Sigmoid colon (tissue), 7 donors: ENCODE data around the gene CD99L2. TPM values are rescaled to one million over a fixed set of nuclear protein-coding genes. Genes with fewer than 3 reads are reported as not detected.

Source experiments
- DNase-seq: peaks from one replicate; pipeline ENCODE4 v3.0.0-alpha.2; 2019
- H3K27ac ChIP-seq, 4 donors: fragments of 200-600 bp; sonication (generic); one replicate each; pipeline ENCODE4 v1.5.1; 2016 to 2019; ENCODE audit warnings: mild to moderate bottlenecking in 1 of 4
- H3K27me3 ChIP-seq, 3 donors: fragments of 200-600 bp; sonication (generic); one replicate each; pipeline ENCODE4 v1.5.1; 2019; ENCODE audit warnings: mild to moderate bottlenecking in 1 of 3
- H3K36me3 ChIP-seq, 4 donors: fragments of 200-600 bp; sonication (generic); one replicate each; pipeline ENCODE4 v1.5.1; 2016 to 2019
- H3K4me1 ChIP-seq, 4 donors: fragments of 200-600 bp; sonication (generic); one replicate each; pipeline ENCODE4 v1.5.1; 2017 to 2019
- H3K4me3 ChIP-seq, 4 donors: fragments of 200-600 bp; sonication (generic); one replicate each; pipeline ENCODE4 v1.5.1; 2017 to 2019; ENCODE audit warnings: mild to moderate bottlenecking in 2 of 4, moderate library complexity in 1 of 4
- H3K9me3 ChIP-seq, 4 donors: fragments of 200-600 bp in 3 of 4; sonication (generic) in 3 of 4; one replicate each; pipeline versions ENCODE4 v1.5.1 to v1.6.1; 2013 to 2019
- EP300 ChIP-seq, 4 donors: sonication (generic); formaldehyde crosslinking; IDR thresholded peaks; one replicate each; pipeline ENCODE4 v1.6.1; 2017; ENCODE audit warnings: antibody characterized with exemption in 4 of 4
- POLR2A ChIP-seq, 2 donors: fragments of 450-650 bp; IDR thresholded peaks; one replicate each; pipeline ENCODE4 v1.6.1; 2016; ENCODE audit warnings: antibody characterized with exemption in 2 of 2, mild to moderate bottlenecking in 2 of 2, moderate library complexity in 2 of 2
- POLR2AphosphoS5 ChIP-seq, 4 donors: sonication (generic); formaldehyde crosslinking; IDR thresholded peaks; one replicate each; pipeline ENCODE4 v1.6.1; 2017; ENCODE audit warnings: antibody characterized with exemption in 4 of 4
- WGBS, 2 donors: extraction: QIAGEN DNeasy Blood & Tissue Kit; methylation state at CpG; one replicate each; pipeline ENCODE4 v1.1.7; 2013; 5-methylcytosine and 5-hydroxymethylcytosine counted together
- intact Hi-C: fragments of 100-400 bp; cut with DNase I; formaldehyde crosslinking; loops from one replicate; pipeline ENCODE4 v1.15.1; 2023
- polyA plus RNA-seq, 3 donors: library from polyadenylated mRNA; stranded (reverse); fragments of 200-250 nt; gene quantifications; one replicate each; pipeline ENCODE4 v1.2.3, GENCODE V29; 2013
- total RNA-seq, 4 donors: library from RNA; depleted of rRNA; stranded (reverse); fragments of >200 nt; gene quantifications; one replicate each; pipeline ENCODE4 v1.1.0, GENCODE V29; 2016
- TF ChIP-seq, protein P1 (sequence below), 4 experiments: fragments of 450-650 bp in 3 of 4; fragments of 200-600 bp in 1 of 4; IDR thresholded peaks; one replicate each; pipeline ENCODE4 v1.5.1; 2016 to 2019; ENCODE audit warnings: antibody characterized with exemption in 4 of 4, mild to moderate bottlenecking in 3 of 4, moderate library complexity in 2 of 4
- donor health status: healthy with polysubstance abuse.
- donor health status: Bipolar disorder and iron deficiency.
- donor health status: healthy.

The CD99L2 gene
- total and polyA plus RNA-seq, 7 donors, result 4.8 to 62.6 (median 55.8) TPM

DNA sequence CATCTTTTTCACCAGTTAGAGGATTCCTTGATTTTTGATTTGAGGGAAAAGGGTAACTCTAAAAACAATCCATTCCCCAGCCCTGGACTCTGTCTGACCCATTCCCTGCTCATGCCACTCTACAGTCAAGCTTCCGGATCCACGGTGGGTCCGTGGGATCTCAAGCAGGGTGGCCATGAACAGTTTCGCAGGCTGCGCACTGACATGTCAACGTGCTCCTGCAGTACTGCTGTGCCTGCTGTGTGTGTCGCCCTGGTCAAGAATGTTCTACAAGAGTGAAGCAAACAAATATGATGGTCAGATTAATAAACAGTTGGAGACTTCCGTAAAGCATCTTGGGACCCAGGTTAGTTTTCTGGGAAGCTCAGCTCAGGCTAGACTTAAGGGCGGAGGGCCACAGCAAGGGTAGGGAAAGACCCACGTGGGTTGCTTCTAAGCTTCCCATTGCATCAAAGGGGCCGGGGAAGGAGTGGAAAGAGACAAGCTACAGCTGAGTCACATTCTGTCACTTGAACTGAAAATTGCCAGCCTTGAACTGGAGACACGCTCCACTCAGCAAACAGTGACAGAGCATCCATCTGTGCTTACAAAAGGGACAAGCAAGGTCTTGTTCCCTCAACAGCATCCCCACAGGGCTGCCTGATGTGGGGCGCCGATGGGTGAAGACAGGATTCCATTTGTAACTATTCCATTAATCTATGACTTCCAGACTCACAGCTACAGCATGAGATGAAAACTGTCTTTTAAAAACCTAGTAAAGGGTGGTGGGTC is 123.5 kb downstream of the CD99L2 start:
- H3K4me1 ChIP-seq, result no peaks in the 10 kb centered on the region
- intact Hi-C loops, result loop anchor here (1.0 kb wide), 1 partner anchor 32 kb away; no protein-coding TSS in a partner anchor
- no peak overlapping the region for H3K4me3 ChIP-seq
- TF ChIP-seq EP300 (IDR thresholded peaks at IDR 0.05) (no peak), POLR2A (IDR thresholded peaks at IDR 0.05) (no peak), POLR2AphosphoS5 (IDR thresholded peaks at IDR 0.05) (no peak)
- TF ChIP-seq, protein P1, sequence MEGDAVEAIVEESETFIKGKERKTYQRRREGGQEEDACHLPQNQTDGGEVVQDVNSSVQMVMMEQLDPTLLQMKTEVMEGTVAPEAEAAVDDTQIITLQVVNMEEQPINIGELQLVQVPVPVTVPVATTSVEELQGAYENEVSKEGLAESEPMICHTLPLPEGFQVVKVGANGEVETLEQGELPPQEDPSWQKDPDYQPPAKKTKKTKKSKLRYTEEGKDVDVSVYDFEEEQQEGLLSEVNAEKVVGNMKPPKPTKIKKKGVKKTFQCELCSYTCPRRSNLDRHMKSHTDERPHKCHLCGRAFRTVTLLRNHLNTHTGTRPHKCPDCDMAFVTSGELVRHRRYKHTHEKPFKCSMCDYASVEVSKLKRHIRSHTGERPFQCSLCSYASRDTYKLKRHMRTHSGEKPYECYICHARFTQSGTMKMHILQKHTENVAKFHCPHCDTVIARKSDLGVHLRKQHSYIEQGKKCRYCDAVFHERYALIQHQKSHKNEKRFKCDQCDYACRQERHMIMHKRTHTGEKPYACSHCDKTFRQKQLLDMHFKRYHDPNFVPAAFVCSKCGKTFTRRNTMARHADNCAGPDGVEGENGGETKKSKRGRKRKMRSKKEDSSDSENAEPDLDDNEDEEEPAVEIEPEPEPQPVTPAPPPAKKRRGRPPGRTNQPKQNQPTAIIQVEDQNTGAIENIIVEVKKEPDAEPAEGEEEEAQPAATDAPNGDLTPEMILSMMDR (IDR thresholded peaks at IDR 0.05), result no peak
- no peak overlapping the region for H3K27ac ChIP-seq
- 96% methylated on average over 14 of the region's 14 CpGs for WGBS, 2 donors
- H3K36me3 ChIP-seq, result peaks cover 0 to 10% (median 0%) of the 10 kb centered on the region in 4 donors
- no peak for DNase-seq
- no peaks in the 10 kb centered on the region for H3K9me3 ChIP-seq
- no peaks in the 10 kb centered on the region for H3K27me3 ChIP-seq

DNA sequence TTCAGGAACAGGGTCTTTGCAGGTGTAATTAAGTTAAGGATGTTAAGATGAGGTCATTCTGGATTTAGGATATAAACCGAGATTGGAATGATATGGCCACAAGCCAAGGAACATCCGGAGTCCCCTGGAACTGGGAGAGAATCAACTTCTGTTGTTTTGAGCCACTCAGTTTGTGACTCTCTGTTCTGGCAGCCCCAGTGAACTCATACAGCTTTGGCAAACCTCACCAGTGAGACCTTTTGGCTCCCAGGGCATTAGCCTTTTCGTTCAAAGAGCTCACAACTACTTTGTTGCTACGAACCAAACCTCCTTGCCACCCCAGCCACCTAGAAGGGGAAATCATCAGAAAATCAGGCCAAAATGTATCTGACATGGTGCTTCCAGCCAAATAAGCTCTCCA is 124.8 kb downstream of the CD99L2 start:
- H3K9me3 ChIP-seq, result no peaks in the 10 kb centered on the region
- no peak overlapping the region for H3K27ac ChIP-seq
- DNase-seq, result no peak
- no peak overlapping the region for H3K4me3 ChIP-seq
- TF ChIP-seq POLR2A (IDR thresholded peaks at IDR 0.05) (no peak), POLR2AphosphoS5 (IDR thresholded peaks at IDR 0.05) (no peak), EP300 (IDR thresholded peaks at IDR 0.05) (no peak)
- TF ChIP-seq, protein P1 (IDR thresholded peaks at IDR 0.05), result no peak
- 65 to 75% methylated on average over 4 of the region's 4 CpGs for WGBS, 2 donors
- H3K27me3 ChIP-seq, result no peaks in the 10 kb centered on the region
- H3K4me1 ChIP-seq, result no peaks in the 10 kb centered on the region
- peaks cover 0 to 10% (median 0%) of the 10 kb centered on the region in 4 donors for H3K36me3 ChIP-seq
- intact Hi-C loops, result loop anchor here (1.0 kb wide), 1 partner anchor 34 kb away; no protein-coding TSS in a partner anchor

DNA sequence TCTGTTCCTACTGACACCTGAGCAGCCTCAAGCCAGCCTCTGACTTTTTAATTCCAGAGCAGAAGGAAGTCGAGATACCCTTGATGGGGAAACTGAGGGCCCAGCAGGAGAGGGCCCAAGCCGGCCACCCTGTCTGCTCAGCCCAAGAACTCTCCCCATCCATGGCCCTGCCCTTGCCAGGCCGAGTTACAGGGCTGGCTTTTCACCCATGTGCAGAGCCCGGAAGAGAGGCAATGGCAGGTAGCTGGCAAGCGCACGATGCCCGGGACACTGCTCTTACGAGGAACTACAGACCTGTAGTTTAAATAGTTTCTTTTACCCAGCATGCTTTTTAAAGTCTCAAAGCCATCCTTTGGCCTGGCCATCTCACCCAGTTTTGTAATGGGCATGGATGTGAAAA is 125.4 kb downstream of the CD99L2 start:
- peaks cover 0 to 14% (median 0%) of the 10 kb centered on the region in 4 donors for H3K36me3 ChIP-seq
- no peaks in the 10 kb centered on the region for H3K9me3 ChIP-seq
- WGBS, 2 donors, result 90 to 92% methylated on average over 8 of the region's 8 CpGs
- intact Hi-C loops, result no loop called here
- H3K4me3 ChIP-seq, result no peak overlapping the region
- no peak for DNase-seq
- H3K27me3 ChIP-seq, result no peaks in the 10 kb centered on the region
- H3K27ac ChIP-seq, result no peak overlapping the region
- no peaks in the 10 kb centered on the region for H3K4me1 ChIP-seq
- TF ChIP-seq EP300 (IDR thresholded peaks at IDR 0.05) (no peak), POLR2AphosphoS5 (IDR thresholded peaks at IDR 0.05) (no peak), POLR2A (IDR thresholded peaks at IDR 0.05) (no peak)
- TF ChIP-seq, protein P1 (IDR thresholded peaks at IDR 0.05), result no peak

DNA sequence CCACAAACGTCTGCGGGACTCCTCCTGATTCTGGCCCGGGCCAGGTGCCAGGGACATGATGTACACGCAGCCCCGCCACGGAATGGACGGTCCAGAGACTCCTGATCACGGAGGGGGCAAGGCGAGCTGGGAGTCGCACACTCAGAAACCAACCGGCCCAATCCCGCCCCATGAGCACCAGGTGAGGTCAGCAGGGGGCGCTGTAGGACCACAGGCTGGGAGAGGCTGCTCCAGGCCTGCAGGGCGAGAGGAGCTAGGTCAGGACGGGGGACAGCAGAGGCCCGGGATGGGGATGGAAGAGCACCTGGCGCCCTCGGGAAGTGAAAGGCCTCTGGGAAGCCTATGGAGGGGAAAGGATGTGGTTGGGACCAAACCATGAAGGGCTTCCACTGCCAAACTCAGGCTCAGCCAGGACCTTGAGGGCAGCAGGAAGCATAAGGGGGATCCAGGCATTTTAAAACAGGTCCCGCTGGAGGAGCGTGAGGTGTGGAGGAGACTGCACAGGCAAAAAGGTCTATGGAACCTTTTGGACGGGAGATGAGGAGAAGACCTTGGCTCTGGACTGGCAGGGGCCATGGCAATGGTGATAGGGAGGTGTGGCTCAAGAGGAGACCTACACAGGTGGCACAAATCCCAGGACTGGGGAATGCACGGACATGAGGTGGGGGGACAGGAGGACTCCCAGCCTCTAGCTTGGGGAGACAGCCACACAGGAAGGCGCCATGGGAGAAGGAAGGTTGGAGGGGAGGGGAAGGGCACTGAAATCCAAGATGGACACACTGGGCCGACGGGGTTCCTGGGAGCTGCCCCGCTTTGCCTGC is 126.1 kb downstream of the CD99L2 start:
- H3K36me3 ChIP-seq, result peaks cover 0 to 14% (median 0%) of the 10 kb centered on the region in 4 donors
- H3K27ac ChIP-seq, result no peak overlapping the region
- peak; percentile 85 for DNase-seq
- no peak overlapping the region for H3K4me3 ChIP-seq
- no peaks in the 10 kb centered on the region for H3K9me3 ChIP-seq
- TF ChIP-seq EP300 (IDR thresholded peaks at IDR 0.05), result no peak
- TF ChIP-seq, protein P1 (IDR thresholded peaks at IDR 0.05), result peak; percentile 62 to 75 (median 70)
- no peak for TF ChIP-seq POLR2A (IDR thresholded peaks at IDR 0.05)
- H3K27me3 ChIP-seq, result no peaks in the 10 kb centered on the region
- intact Hi-C loops, result loop anchor here (1.0 kb wide), 1 partner anchor 310 kb away; no protein-coding TSS in a partner anchor
- WGBS, 2 donors, result 30 to 44% methylated on average over 26 of the region's 26 CpGs
- H3K4me1 ChIP-seq, result no peaks in the 10 kb centered on the region
